Mucosa of descending colon (tissue), 3 donors: ENCODE measurements around the gene TMEM45B. TPM values are rescaled to one million over a fixed set of nuclear protein-coding genes. Genes with fewer than 3 reads are reported as not detected.
"Not testable (repeated sequence)": the region's sequence is repeated elsewhere in the genome, so short reads cannot be mapped to it uniquely, and the experiment has no call there.

ENCODE experiments used
- ATAC-seq: fragments of 200-7000 bp; cut with Tn5 transposase; one replicate; pipeline ENCODE4 v1.9.1; 2020; ENCODE audit warnings: mild to moderate bottlenecking, moderate library complexity
- DNase-seq, 3 donors: peaks; one replicate each; pipeline ENCODE4 v3.0.0-alpha.2; 2020
- H3K36me3 ChIP-seq: fragments of 200-600 bp; one replicate; pipeline ENCODE4 v1.8.0; 2021; ENCODE audit warnings: low read depth, mild to moderate bottlenecking
- H3K4me1 ChIP-seq: fragments of 200-600 bp; one replicate; pipeline ENCODE4 v1.8.0; 2021; ENCODE audit warnings: low read depth, mild to moderate bottlenecking
- H3K4me3 ChIP-seq: fragments of 200-600 bp; one replicate; pipeline ENCODE4 v1.8.0; 2021; ENCODE audit warnings: mild to moderate bottlenecking
- H3K9me3 ChIP-seq: fragments of 200-600 bp; one replicate; pipeline ENCODE4 v1.8.0; 2021; ENCODE audit warnings: mild to moderate bottlenecking
- intact Hi-C, 2 donors: fragments of 100-400 bp; cut with DNase I in 1 of 2; cut with micrococcal nuclease in 1 of 2; formaldehyde crosslinking; loops; one replicate each; pipeline versions ENCODE4 v1.11.0 to v1.11.1; 2022; cut with DNase I, micrococcal nuclease
- total RNA-seq, 3 donors: library from RNA; stranded (reverse); fragmentation: NEBNext Ultra II Directional in 2 of 3; extraction: Animal tissue kit (Norgen Biotek cat#: 25700) in 2 of 3; gene quantifications; one replicate each; pipeline versions ENCODE4 v1.2.1 to v1.2.4, GENCODE V29; 2021 to 2023
- TF ChIP-seq, protein P1 (sequence below): fragments of 200-600 bp; IDR thresholded peaks from one replicate; pipeline ENCODE4 v1.8.0; 2022; ENCODE audit warnings: antibody characterized with exemption, mild to moderate bottlenecking
- donor health status: DM: no; HTN: no; CAD: no; lungs with moderate emphysema.
- donor health status: DM: no; HTN: no; CAD: no.
- donor health status: DM: no; HTN: yes; CAD: no.

Gene TMEM45B
- total RNA-seq, 3 donors from 2014 or later: 165 to 442 (median 278) TPM

DNA sequence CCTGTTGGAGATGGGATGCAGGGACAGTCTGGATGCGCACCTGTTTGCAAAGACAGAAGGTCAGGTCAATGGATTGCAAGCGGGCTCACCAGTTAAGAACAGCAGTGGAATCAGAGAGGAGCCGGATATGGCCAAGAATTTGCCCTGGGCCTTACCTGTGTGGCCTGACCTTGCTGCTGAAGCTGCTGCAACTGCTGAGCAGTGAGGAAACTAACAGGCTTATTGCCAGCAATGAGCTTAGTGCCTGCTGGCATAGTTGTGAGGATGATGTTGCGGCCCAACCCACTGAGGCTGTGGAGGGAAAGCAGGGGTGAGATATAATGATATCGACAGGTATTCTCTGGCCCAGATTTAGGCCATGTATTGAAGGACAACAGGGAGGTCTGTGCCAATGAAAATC is 49.2 kb downstream of the TMEM45B start:
- no peaks in the 10 kb centered on the region for H3K4me1 ChIP-seq
- no peak for DNase-seq
- TF ChIP-seq, protein P1, sequence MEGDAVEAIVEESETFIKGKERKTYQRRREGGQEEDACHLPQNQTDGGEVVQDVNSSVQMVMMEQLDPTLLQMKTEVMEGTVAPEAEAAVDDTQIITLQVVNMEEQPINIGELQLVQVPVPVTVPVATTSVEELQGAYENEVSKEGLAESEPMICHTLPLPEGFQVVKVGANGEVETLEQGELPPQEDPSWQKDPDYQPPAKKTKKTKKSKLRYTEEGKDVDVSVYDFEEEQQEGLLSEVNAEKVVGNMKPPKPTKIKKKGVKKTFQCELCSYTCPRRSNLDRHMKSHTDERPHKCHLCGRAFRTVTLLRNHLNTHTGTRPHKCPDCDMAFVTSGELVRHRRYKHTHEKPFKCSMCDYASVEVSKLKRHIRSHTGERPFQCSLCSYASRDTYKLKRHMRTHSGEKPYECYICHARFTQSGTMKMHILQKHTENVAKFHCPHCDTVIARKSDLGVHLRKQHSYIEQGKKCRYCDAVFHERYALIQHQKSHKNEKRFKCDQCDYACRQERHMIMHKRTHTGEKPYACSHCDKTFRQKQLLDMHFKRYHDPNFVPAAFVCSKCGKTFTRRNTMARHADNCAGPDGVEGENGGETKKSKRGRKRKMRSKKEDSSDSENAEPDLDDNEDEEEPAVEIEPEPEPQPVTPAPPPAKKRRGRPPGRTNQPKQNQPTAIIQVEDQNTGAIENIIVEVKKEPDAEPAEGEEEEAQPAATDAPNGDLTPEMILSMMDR: no peak
- no peak overlapping the region for H3K4me3 ChIP-seq
- no peaks in the 10 kb centered on the region for H3K9me3 ChIP-seq
- no peak for ATAC-seq
- H3K36me3 ChIP-seq: no peaks in the 10 kb centered on the region
- intact Hi-C loops: no loop called here

DNA sequence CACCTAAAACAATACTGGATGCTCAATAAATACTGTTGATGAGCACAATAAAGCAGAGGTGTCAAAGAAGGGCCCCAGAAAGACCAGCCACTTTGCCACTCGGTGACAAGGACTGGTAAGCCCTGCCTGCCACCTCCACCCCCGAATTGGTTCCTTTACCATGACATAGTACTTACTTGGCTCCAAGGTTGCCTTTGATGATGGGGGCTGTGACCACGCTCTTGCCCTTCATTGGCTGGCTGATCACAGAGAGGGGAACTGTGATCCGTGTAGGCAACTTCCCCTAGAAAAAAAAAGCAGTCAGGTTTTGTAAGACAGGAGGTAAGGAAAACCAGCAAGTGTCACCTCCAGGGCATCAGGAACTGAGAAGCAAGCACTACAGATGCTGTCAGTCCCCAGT is 50.1 kb downstream of the TMEM45B start:
- ATAC-seq (no peak), DNase-seq (no peak)
- intact Hi-C loops: no loop called here
- H3K4me3 ChIP-seq: no peak overlapping the region
- no peaks in the 10 kb centered on the region for H3K4me1 ChIP-seq
- H3K36me3 ChIP-seq: peaks cover 7% of the 10 kb centered on the region
- no peaks in the 10 kb centered on the region for H3K9me3 ChIP-seq
- TF ChIP-seq, protein P1: no peak

DNA sequence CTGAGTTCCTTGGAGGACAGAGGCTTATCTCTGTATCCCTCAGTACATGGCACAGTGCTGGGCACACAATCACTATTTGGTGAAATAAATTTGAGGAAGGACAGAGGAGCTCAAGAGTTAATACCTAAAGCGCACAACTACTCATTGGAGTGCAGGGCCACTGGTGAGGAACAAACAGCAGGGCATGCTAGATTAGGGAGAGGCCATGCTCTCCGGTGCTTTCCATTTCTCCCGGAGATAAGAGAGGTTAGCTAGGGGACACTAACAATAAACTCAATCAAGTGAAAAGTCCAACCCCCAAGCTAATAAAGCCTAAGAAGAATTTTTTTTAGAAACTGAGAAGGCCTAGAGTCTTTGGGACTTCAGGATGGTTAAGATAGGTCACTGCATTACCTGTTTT is 50.7 kb downstream of the TMEM45B start:
- no peak overlapping the region for H3K4me3 ChIP-seq
- no peaks in the 10 kb centered on the region for H3K4me1 ChIP-seq
- ATAC-seq (no peak), DNase-seq (no peak)
- no peaks in the 10 kb centered on the region for H3K9me3 ChIP-seq
- H3K36me3 ChIP-seq: peaks cover 7% of the 10 kb centered on the region
- TF ChIP-seq, protein P1: no peak
- intact Hi-C loops: no loop called here

DNA sequence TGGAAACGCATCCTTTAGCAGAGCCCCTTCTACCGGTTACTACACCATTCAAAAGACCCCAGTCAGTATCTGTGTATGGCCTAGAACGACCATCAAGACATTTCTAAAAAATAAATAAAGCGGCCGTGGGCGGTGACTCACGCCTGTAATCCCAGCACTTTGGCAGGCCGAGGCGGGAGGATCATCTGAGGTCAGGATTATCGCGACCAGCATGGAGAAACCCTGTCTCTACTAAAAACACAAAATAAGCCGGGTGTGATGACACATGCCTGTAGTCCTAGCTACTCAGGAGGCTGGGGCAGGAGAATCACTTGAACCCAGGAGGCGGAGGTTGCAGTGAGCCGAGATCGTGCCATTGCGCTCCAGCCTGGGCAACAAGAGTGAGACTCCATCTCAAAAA is 53.0 kb downstream of the TMEM45B start:
- intact Hi-C loops, H3K4me1 ChIP-seq, DNase-seq, H3K4me3 ChIP-seq, ATAC-seq, H3K9me3 ChIP-seq: not testable (repeated sequence)
- peaks cover 13% of the 10 kb centered on the region for H3K36me3 ChIP-seq

DNA sequence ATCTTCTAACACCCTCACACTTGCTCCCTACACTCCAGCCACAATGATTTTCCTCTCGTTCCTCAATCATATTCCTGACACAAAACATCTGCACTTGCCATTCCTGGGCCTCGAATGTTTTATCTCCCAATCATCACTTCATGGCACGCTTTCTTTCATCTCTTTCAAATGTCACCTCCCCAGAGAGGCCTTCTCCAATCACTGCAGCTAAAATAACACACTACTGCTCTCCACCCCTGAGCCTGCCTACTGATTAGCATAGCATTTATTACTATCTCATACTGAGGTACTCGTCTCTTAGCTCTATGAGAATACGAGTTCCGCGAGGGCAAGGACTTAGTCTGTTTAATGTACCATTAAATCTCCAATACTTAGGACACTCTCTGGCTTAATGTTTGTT is 56.3 kb downstream of the TMEM45B start:
- intact Hi-C loops: no loop called here
- no peak for ATAC-seq
- H3K4me3 ChIP-seq: no peak overlapping the region

DNA sequence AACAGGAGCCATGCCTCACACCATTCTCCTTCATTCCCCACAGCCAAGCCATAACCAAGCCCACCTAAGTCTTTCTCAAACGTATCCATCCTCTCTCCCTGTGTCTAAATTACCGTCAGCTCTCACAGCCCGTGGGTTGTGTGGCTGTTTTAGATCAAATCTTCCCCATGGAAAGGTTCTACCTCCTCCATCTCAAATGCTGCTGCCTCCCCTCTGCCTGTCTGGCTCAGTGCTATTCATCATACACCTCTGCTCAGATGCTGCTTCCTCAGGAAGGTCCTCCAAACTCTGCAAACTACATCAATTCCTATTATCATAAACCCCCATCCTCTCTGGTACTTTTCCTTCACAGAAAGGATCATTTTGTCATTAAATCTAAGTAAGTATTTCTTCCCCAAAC is 64.7 kb downstream of the TMEM45B start:
- no peak for ATAC-seq
- H3K36me3 ChIP-seq: peaks cover 17% of the 10 kb centered on the region

More for the DNA sequence above, 56.3 kb downstream of the TMEM45B start:
- TF ChIP-seq, protein P1: no peak
- Histone ChIP-seq H3K4me1 (no peaks in the 10 kb centered on the region), H3K9me3 (no peaks in the 10 kb centered on the region), H3K36me3 (peaks cover 33% of the 10 kb centered on the region)
- DNase-seq: no peak

More for the DNA sequence above, 64.7 kb downstream of the TMEM45B start:
- Histone ChIP-seq H3K9me3 (no peaks in the 10 kb centered on the region), H3K4me1 (no peaks in the 10 kb centered on the region), H3K4me3 (no peak overlapping the region)
- DNase-seq: no peak
- TF ChIP-seq, protein P1: no peak
- intact Hi-C loops: no loop called here
